Measurements from ENCODE around the gene TSNAXIP1. TPM values are rescaled to one million over a fixed set of nuclear protein-coding genes. Genes with fewer than 3 reads are reported as not detected.

Gene TSNAXIP1
- total RNA-seq (0.39 TPM), polyA plus RNA-seq (not detected)

DNA sequence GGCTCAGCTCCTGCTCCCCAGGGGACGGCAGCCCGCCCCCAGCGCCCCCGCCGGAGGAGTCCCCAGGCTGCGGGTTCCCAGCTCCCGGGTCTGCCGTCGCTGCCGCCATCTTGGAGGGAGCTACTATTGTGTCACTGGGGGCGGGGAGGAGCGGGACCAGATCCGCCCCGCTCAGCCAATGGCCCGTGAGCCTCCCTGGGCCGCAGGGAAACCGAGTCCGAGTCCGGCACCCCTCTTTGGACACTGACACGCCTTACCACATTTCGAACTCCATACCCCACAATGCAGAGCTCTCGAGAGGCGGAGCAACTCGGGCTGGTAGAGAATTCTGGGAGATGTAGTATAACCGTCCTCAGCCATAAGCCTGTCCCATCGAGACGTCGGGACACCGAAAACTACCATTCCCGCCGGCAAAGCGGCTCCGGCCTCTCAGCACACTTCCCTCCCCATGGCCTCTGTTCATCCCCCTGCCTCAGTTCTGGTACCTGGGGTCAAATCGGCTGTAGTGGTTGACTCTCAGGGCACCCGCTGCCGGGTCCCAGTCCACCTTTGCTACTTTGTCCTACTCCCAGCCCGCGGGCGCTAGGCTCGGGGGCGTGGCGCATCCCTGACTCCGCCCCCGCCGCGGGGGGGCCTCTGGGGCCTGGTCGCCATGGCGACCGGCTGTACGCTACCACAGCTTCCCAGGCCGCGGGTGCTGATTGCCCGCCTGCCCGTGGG lies at the start of gene TSNAXIP1, which contains the start of gene RANBP10:
Gene TSNAXIP1, plus strand, starts transcription at position 462 of the 720 bp plus-strand sequence. CDS start 261 bp downstream, outside the sequence.
Gene RANBP10, minus strand, starts transcription at position 133 of the 720 bp plus-strand sequence. Its CDS starts 24 bp downstream, at position 109.
- peaks cover 46% of the 10 kb centered on the region for H3K4me1 ChIP-seq (ENCODE audit: control insufficient read depth, insufficient read depth, low read length, poor library complexity, severe bottlenecking)
- DNase-seq (peak; percentile 97 to 99 (median 98)), ATAC-seq (ENCODE audit: low read depth in 2 of 2) (peak; percentile 94 to 96)
- Mint-ChIP-seq H3K4me1 (peaks cover 5 to 48% (median 29%) of the 10 kb centered on the region in 4 donors), H3K27me3 (no peaks in the 10 kb centered on the region), H3K9me3 (no peaks in the 10 kb centered on the region), H3K27ac (peak within 1 kb of the TSS; percentile 86 to 91 (median 88)), H3K4me3 (peak within 1 kb of the TSS; percentile 92 to 99 (median 94)), H3K36me3 (peaks cover 5% of the 10 kb centered on the region)
- H3K36me3 ChIP-seq (ENCODE audit: control insufficient read depth, insufficient read depth, low read length), result peaks cover 7% of the 10 kb centered on the region
- peak within 1 kb of the TSS; percentile 85 for H3K4me3 ChIP-seq (ENCODE audit: low read depth, low read length)
- no peaks in the 10 kb centered on the region for H3K27me3 ChIP-seq (ENCODE audit: control insufficient read depth, insufficient read depth, low read length)
- no peaks in the 10 kb centered on the region for H3K9me3 ChIP-seq (ENCODE audit: control insufficient read depth in 2 of 2, low read length in 2 of 2)
- H3K27ac ChIP-seq (ENCODE audit: insufficient read depth, low read length, poor library complexity, severe bottlenecking), result peak within 1 kb of the TSS; percentile 78

- Mint-ChIP-seq H3K27ac (no peak overlapping the region), H3K27me3 (no peaks in the 10 kb centered on the region), H3K4me3 (no peak overlapping the region), H3K36me3 (peaks cover 20% of the 10 kb centered on the region), H3K4me1 (peaks cover 0 to 23% (median 8%) of the 10 kb centered on the region in 4 donors), H3K9me3 (peaks cover 0 to 3% (median 0%) of the 10 kb centered on the region in 7 donors)
- ATAC-seq (ENCODE audit: low read depth in 2 of 2), result no peak
- no peaks in the 10 kb centered on the region for H3K27me3 ChIP-seq (ENCODE audit: control insufficient read depth, insufficient read depth, low read length)
- H3K36me3 ChIP-seq (ENCODE audit: control insufficient read depth, insufficient read depth, low read length), result peaks cover 31% of the 10 kb centered on the region
- DNase-seq, result no peak
- no peaks in the 10 kb centered on the region for H3K9me3 ChIP-seq (ENCODE audit: control insufficient read depth in 2 of 2, low read length in 2 of 2)
- H3K27ac ChIP-seq (ENCODE audit: insufficient read depth, low read length, poor library complexity, severe bottlenecking), result no peak overlapping the region
- H3K4me3 ChIP-seq (ENCODE audit: low read depth, low read length), result no peak overlapping the region
- H3K4me1 ChIP-seq (ENCODE audit: control insufficient read depth, insufficient read depth, low read length, poor library complexity, severe bottlenecking), result no peaks in the 10 kb centered on the region
Measured at GRCh38 chr16:67758006-67758405, 48.7 kb upstream of the TSNAXIP1 start.

DNA sequence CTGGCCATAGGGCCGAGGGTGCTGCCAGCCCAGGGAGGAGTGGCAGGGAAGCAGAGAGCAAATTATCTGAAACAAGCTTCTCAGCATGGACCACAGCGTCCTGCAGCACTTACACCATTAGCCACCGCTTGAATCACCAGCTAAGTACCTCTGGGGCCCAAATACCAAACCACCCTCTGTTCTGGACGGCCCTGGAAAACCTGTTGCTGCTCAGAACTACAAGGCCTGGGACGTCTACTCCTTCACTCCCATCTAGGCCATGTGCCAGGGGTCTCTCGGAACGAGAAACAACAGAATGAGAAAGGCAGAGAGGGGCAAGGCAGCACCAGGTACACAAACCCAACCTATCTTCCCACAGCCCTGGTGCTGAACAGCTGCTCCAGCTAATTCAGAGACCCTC lies 47.7 kb upstream of the TSNAXIP1 start:
- Mint-ChIP-seq H3K27me3 (no peaks in the 10 kb centered on the region), H3K36me3 (peaks cover 18% of the 10 kb centered on the region), H3K27ac (peak overlapping the region in 2 of 3 donors; percentile 46 to 49), H3K9me3 (peaks cover 0 to 3% (median 0%) of the 10 kb centered on the region in 7 donors), H3K4me1 (peaks cover 0 to 23% (median 10%) of the 10 kb centered on the region in 4 donors), H3K4me3 (no peak overlapping the region)
- H3K9me3 ChIP-seq (ENCODE audit: control insufficient read depth in 2 of 2, low read length in 2 of 2), result no peaks in the 10 kb centered on the region
- no peaks in the 10 kb centered on the region for H3K27me3 ChIP-seq (ENCODE audit: control insufficient read depth, insufficient read depth, low read length)
- no peak overlapping the region for H3K27ac ChIP-seq (ENCODE audit: insufficient read depth, low read length, poor library complexity, severe bottlenecking)
- ATAC-seq (ENCODE audit: low read depth in 2 of 2), result no peak
- no peaks in the 10 kb centered on the region for H3K4me1 ChIP-seq (ENCODE audit: control insufficient read depth, insufficient read depth, low read length, poor library complexity, severe bottlenecking)
- no peak for DNase-seq
- no peak overlapping the region for H3K4me3 ChIP-seq (ENCODE audit: low read depth, low read length)
- peaks cover 29% of the 10 kb centered on the region for H3K36me3 ChIP-seq (ENCODE audit: control insufficient read depth, insufficient read depth, low read length)

GRCh38 chr16:67760206-67760955 lies 46.3 kb upstream of the TSNAXIP1 start:
- ATAC-seq (ENCODE audit: low read depth in 2 of 2), result no peak
- H3K4me3 ChIP-seq (ENCODE audit: low read depth, low read length), result no peak overlapping the region
- H3K27ac ChIP-seq (ENCODE audit: insufficient read depth, low read length, poor library complexity, severe bottlenecking), result no peak overlapping the region
- DNase-seq, result peak in 1 of 3 donors; percentile 19
- no peaks in the 10 kb centered on the region for H3K27me3 ChIP-seq (ENCODE audit: control insufficient read depth, insufficient read depth, low read length)
- peaks cover 0 to 3% (median 0%) of the 10 kb centered on the region in 7 donors for H3K9me3 Mint-ChIP-seq
- H3K36me3 Mint-ChIP-seq, result peaks cover 18% of the 10 kb centered on the region
- no peak overlapping the region for H3K4me3 Mint-ChIP-seq
- no peaks in the 10 kb centered on the region for H3K27me3 Mint-ChIP-seq
- peak overlapping the region; percentile 40 to 85 (median 50) for H3K27ac Mint-ChIP-seq
- no peaks in the 10 kb centered on the region for H3K4me1 ChIP-seq (ENCODE audit: control insufficient read depth, insufficient read depth, low read length, poor library complexity, severe bottlenecking)
- H3K36me3 ChIP-seq (ENCODE audit: control insufficient read depth, insufficient read depth, low read length), result peaks cover 29% of the 10 kb centered on the region
- H3K4me1 Mint-ChIP-seq, result peaks cover 0 to 23% (median 10%) of the 10 kb centered on the region in 4 donors
- no peaks in the 10 kb centered on the region for H3K9me3 ChIP-seq (ENCODE audit: control insufficient read depth in 2 of 2, low read length in 2 of 2)

- Mint-ChIP-seq H3K27ac (peak overlapping the region in 2 of 3 donors; percentile 50 to 85), H3K36me3 (peaks cover 18% of the 10 kb centered on the region), H3K9me3 (peaks cover 0 to 3% (median 0%) of the 10 kb centered on the region in 7 donors), H3K4me1 (peaks cover 0 to 21% (median 10%) of the 10 kb centered on the region in 4 donors), H3K4me3 (no peak overlapping the region), H3K27me3 (no peaks in the 10 kb centered on the region)
- ATAC-seq (ENCODE audit: low read depth in 2 of 2), result no peak
- H3K4me3 ChIP-seq (ENCODE audit: low read depth, low read length), result no peak overlapping the region
- peaks cover 29% of the 10 kb centered on the region for H3K36me3 ChIP-seq (ENCODE audit: control insufficient read depth, insufficient read depth, low read length)
- H3K27ac ChIP-seq (ENCODE audit: insufficient read depth, low read length, poor library complexity, severe bottlenecking), result no peak overlapping the region
- H3K9me3 ChIP-seq (ENCODE audit: control insufficient read depth in 2 of 2, low read length in 2 of 2), result no peaks in the 10 kb centered on the region
- no peaks in the 10 kb centered on the region for H3K4me1 ChIP-seq (ENCODE audit: control insufficient read depth, insufficient read depth, low read length, poor library complexity, severe bottlenecking)
- no peaks in the 10 kb centered on the region for H3K27me3 ChIP-seq (ENCODE audit: control insufficient read depth, insufficient read depth, low read length)
- DNase-seq, result no peak
Measured at GRCh38 chr16:67760956-67761230, 45.8 kb upstream of the TSNAXIP1 start.

DNA sequence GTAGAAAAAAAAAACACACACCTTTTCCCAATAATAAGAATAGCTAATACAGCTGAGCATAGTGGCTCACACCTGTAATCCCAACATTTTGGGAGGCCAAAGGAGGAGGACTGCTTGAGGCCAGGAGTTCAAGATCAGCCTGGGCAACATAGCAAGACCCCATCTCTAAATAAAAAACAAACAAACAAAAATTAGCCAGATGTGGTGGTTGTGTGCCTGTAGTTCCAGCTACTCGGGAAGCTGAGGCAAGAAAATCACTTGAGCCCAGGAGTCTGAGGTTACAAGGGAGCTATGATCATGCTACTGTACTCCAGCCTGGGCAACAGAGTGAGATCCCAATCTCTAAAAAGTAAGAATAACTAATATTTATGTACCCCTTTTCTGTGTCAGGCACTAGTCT lies 44.8 kb upstream of the TSNAXIP1 start:
- Mint-ChIP-seq H3K36me3 (peaks cover 18% of the 10 kb centered on the region), H3K9me3 (peaks cover 0 to 3% (median 0%) of the 10 kb centered on the region in 7 donors), H3K27ac (no peak overlapping the region), H3K27me3 (no peaks in the 10 kb centered on the region), H3K4me3 (no peak overlapping the region), H3K4me1 (peaks cover 0 to 19% (median 10%) of the 10 kb centered on the region in 4 donors)
- H3K4me3 ChIP-seq (ENCODE audit: low read depth, low read length), result no peak overlapping the region
- H3K4me1 ChIP-seq (ENCODE audit: control insufficient read depth, insufficient read depth, low read length, poor library complexity, severe bottlenecking), result no peaks in the 10 kb centered on the region
- H3K9me3 ChIP-seq (ENCODE audit: control insufficient read depth in 2 of 2, low read length in 2 of 2), result no peaks in the 10 kb centered on the region
- no peaks in the 10 kb centered on the region for H3K27me3 ChIP-seq (ENCODE audit: control insufficient read depth, insufficient read depth, low read length)
- no peak overlapping the region for H3K27ac ChIP-seq (ENCODE audit: insufficient read depth, low read length, poor library complexity, severe bottlenecking)
- DNase-seq (no peak), ATAC-seq (ENCODE audit: low read depth in 2 of 2) (no peak)
- H3K36me3 ChIP-seq (ENCODE audit: control insufficient read depth, insufficient read depth, low read length), result peaks cover 37% of the 10 kb centered on the region

DNA sequence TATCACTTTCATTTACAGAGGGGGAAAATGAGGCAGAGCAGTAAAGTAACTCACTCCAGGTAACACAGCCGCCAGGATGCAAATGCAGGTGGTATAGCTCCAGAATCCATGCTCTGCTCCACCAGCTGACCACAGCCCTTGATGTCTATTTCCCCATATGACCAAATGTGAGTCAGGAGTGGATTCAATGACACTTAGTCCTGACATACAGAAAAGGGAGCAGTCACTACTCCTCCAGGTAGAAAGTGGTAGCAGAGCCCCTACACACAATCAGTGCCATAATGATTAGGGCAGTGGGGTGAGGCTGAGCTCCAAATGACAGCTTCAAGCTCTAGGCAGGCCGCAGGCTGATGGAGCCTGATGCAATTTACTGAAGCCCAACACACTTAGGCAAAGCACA lies 44.3 kb upstream of the TSNAXIP1 start:
- peaks cover 0 to 3% (median 0%) of the 10 kb centered on the region in 7 donors for H3K9me3 Mint-ChIP-seq
- H3K4me1 Mint-ChIP-seq, result peaks cover 0 to 19% (median 10%) of the 10 kb centered on the region in 4 donors

More for the DNA sequence above, 44.3 kb upstream of the TSNAXIP1 start:
- Histone ChIP-seq H3K9me3 (ENCODE audit: control insufficient read depth in 2 of 2, low read length in 2 of 2) (no peaks in the 10 kb centered on the region), H3K27ac (ENCODE audit: insufficient read depth, low read length, poor library complexity, severe bottlenecking) (no peak overlapping the region), H3K4me3 (ENCODE audit: low read depth, low read length) (no peak overlapping the region), H3K36me3 (ENCODE audit: control insufficient read depth, insufficient read depth, low read length) (peaks cover 37% of the 10 kb centered on the region), H3K4me1 (ENCODE audit: control insufficient read depth, insufficient read depth, low read length, poor library complexity, severe bottlenecking) (no peaks in the 10 kb centered on the region), H3K27me3 (ENCODE audit: control insufficient read depth, insufficient read depth, low read length) (no peaks in the 10 kb centered on the region)
- H3K36me3 Mint-ChIP-seq, result peaks cover 18% of the 10 kb centered on the region
- no peak for ATAC-seq (ENCODE audit: low read depth in 2 of 2)
- H3K4me3 Mint-ChIP-seq, result no peak overlapping the region
- no peak for DNase-seq
- no peaks in the 10 kb centered on the region for H3K27me3 Mint-ChIP-seq
- H3K27ac Mint-ChIP-seq, result peak overlapping the region; percentile 15 to 74 (median 25)
